HCT116 (cell line): ENCODE results near the gene CHMP4B. TPM values are rescaled to one million over a fixed set of nuclear protein-coding genes. Genes with fewer than 3 reads are reported as not detected.

Experiments used
- ATAC-seq: fragments of 200-7000 bp; cut with Tn5 transposase; 2 replicates; pipeline ENCODE4 v1.9.1; 2020; ENCODE audit warnings: mild to moderate bottlenecking, moderate library complexity
- BruUV-seq: library from RNA; stranded (reverse); fragments of 400-500 nt; replicated peaks from 2 replicates; lab custom pipeline; 2021; lab: Mats Ljungman, UMichigan
- CTCF ChIA-PET: fragments of 300-600 bp; sonication (Branson Sonifier 250); formaldehyde crosslinking; loops from one replicate; lab custom pipeline; 2021; ENCODE audit warnings: antibody characterized with exemption; lab: Charles Lee
- POLR2A ChIA-PET: fragments of 300-600, 350-600 bp; sonication (Branson Sonifier 250); formaldehyde crosslinking; loops from one replicate; lab custom pipeline; 2021; ENCODE audit warnings: antibody characterized with exemption; lab: Charles Lee
- RAD21 ChIA-PET, 2 experiments: fragments of 300-600 bp; sonication (Branson Sonifier 250); formaldehyde crosslinking; loops; one replicate each; lab custom pipeline; 2023; ENCODE audit warnings: low total read pairs in 2 of 2; ENCODE audit not compliant: uncharacterized antibody in 2 of 2, unreplicated experiment in 2 of 2, low non-redundant PET in 1 of 2; lab: Charles Lee
- DNase-seq: peaks from one replicate; pipeline ENCODE4 v3.0.0-alpha.2; 2010; ENCODE audit warnings: low read depth, low spot score
- H2AFZ ChIP-seq: fragments of 200-600 bp; shearing (Covaris generic), sonication (generic); 2 replicates; pipeline ENCODE4 v1.6.1; 2017; ENCODE audit warnings: low read depth, mixed run types, mixed read lengths, antibody characterized with exemption, low read length; ENCODE audit not compliant: poor library complexity, severe bottlenecking
- H3K27ac ChIP-seq: 2 replicates; pipeline ENCODE4 v1.5.1; 2012; ENCODE audit warnings: low read depth, low read length
- H3K27me3 ChIP-seq: fragments of 200-600 bp; sonication (generic); 2 replicates; pipeline ENCODE4 v1.6.1; 2016; ENCODE audit warnings: mixed run types, low read length, mixed read lengths; ENCODE audit not compliant: insufficient read depth
- H3K36me3 ChIP-seq, 2 experiments: fragments of 200-500 bp in 1 of 2; fragments of 200-600 bp in 1 of 2; sonication (Bioruptor generic) in 1 of 2; sonication (generic) in 1 of 2; 2 replicates each; pipeline versions ENCODE4 v1.5.1 to v1.6.1; 2014 to 2016; ENCODE audit warnings: low read length in 2 of 2, inconsistent platforms in 1 of 2, mixed read lengths in 1 of 2, mixed run types in 1 of 2; ENCODE audit not compliant: insufficient read depth in 2 of 2, control insufficient read depth in 1 of 2
- H3K4me1 ChIP-seq, 2 experiments: fragments of 200-600 bp in 1 of 2; sonication (generic) in 1 of 2; 2 replicates each; pipeline versions ENCODE4 v1.5.1 to v1.6.1; 2012 to 2017; ENCODE audit warnings: low read length in 2 of 2, inconsistent platforms in 1 of 2, mild to moderate bottlenecking in 1 of 2, mixed read lengths in 1 of 2, mixed run types in 1 of 2, moderate library complexity in 1 of 2; ENCODE audit not compliant: insufficient read depth in 2 of 2, control insufficient read depth in 1 of 2
- H3K4me2 ChIP-seq: fragments of 200-600 bp; sonication (generic); 2 replicates; pipeline ENCODE4 v1.6.1; 2017; ENCODE audit warnings: mixed run types, low read length, mixed read lengths
- H3K4me3 ChIP-seq, 2 experiments: fragments of 200-600 bp in 1 of 2; sonication (generic) in 1 of 2; replicated peaks in 1 of 2; 2 replicates each; pipeline ENCODE4 v1.5.1; 2011 to 2016; ENCODE audit warnings: low read length in 2 of 2, control low read depth in 1 of 2, low read depth in 1 of 2, mild to moderate bottlenecking in 1 of 2, mixed read lengths in 1 of 2, mixed run types in 1 of 2
- H3K79me2 ChIP-seq: fragments of 200-600 bp; sonication (generic); 2 replicates; pipeline ENCODE4 v1.6.1; 2017; ENCODE audit warnings: mild to moderate bottlenecking, mixed run types, low read length, moderate library complexity, mixed read lengths; ENCODE audit not compliant: insufficient read depth
- H3K9ac ChIP-seq: fragments of 200-600 bp; sonication (generic); 2 replicates; pipeline ENCODE4 v1.6.1; 2016; ENCODE audit warnings: low read length, mixed read lengths
- H3K9me2 ChIP-seq: fragments of 200-600 bp; sonication (generic), shearing (Covaris generic); 2 replicates; pipeline ENCODE4 v1.6.1; 2017; ENCODE audit warnings: mixed run types, mild to moderate bottlenecking, moderate library complexity; ENCODE audit not compliant: insufficient read depth
- H3K9me3 ChIP-seq, 2 experiments: fragments of 200-500 bp in 1 of 2; fragments of 200-600 bp in 1 of 2; sonication (Bioruptor generic) in 1 of 2; sonication (generic) in 1 of 2; 2 replicates each; pipeline ENCODE4 v1.6.1; 2014 to 2017; ENCODE audit warnings: low read length in 2 of 2, mixed read lengths in 2 of 2, inconsistent platforms in 1 of 2, low read depth in 1 of 2, mild to moderate bottlenecking in 1 of 2, mixed run types in 1 of 2, moderate library complexity in 1 of 2; ENCODE audit not compliant: control insufficient read depth in 1 of 2, insufficient read depth in 1 of 2
- H4K20me1 ChIP-seq: fragments of 200-600 bp; sonication (generic), shearing (Covaris generic); 2 replicates; pipeline ENCODE4 v1.6.1; 2017; ENCODE audit warnings: mixed run types, mild to moderate bottlenecking, moderate library complexity; ENCODE audit not compliant: insufficient read depth
- CBX3 ChIP-seq: IDR thresholded peaks from 2 replicates; pipeline ENCODE4 v1.6.1; 2012; ENCODE audit warnings: low read depth
- CEBPB ChIP-seq: IDR thresholded peaks from 2 replicates; pipeline ENCODE4 v1.6.1; 2012; ENCODE audit warnings: low read depth
- EGR1 ChIP-seq: IDR thresholded peaks from 2 replicates; pipeline ENCODE4 v1.6.1; 2012; ENCODE audit warnings: low read depth
- FOSL1 ChIP-seq: IDR thresholded peaks from 2 replicates; pipeline ENCODE4 v1.6.1; 2012; ENCODE audit warnings: low read depth
- JUND ChIP-seq: IDR thresholded peaks from 2 replicates; pipeline ENCODE4 v1.6.1; 2012
- POLR2AphosphoS5 ChIP-seq: IDR thresholded peaks from 2 replicates; pipeline ENCODE4 v1.6.1; 2011; ENCODE audit warnings: mild to moderate bottlenecking, low read depth, low read length, moderate library complexity
- SIN3A ChIP-seq: IDR thresholded peaks from 2 replicates; pipeline ENCODE4 v1.6.1; 2012; ENCODE audit warnings: low read depth
- YY1 ChIP-seq: IDR thresholded peaks from 2 replicates; pipeline ENCODE4 v1.6.1; 2011; ENCODE audit warnings: low read length, low read depth, moderate library complexity, mild to moderate bottlenecking; ENCODE audit not compliant: insufficient replicate concordance; ENCODE audit errors: extremely low read depth
- ZFX ChIP-seq: fragments of 450-650 bp; IDR thresholded peaks from 2 replicates; pipeline ENCODE4 v1.6.1; 2017
- ZNF274 ChIP-seq: fragments of 200-500 bp; sonication (Bioruptor generic); IDR thresholded peaks from 2 replicates; pipeline ENCODE4 v1.6.1; 2014; ENCODE audit warnings: mild to moderate bottlenecking, low read depth, low read length, inconsistent platforms
- intact Hi-C: fragments of 100-400 bp; cut with micrococcal nuclease; formaldehyde crosslinking; loops from 2 replicates; pipeline ENCODE4 v1.10.0; 2022
- total RNA-seq: library from RNA; stranded (reverse); gene quantifications from one replicate; pipeline ENCODE4 v1.2.1, GENCODE V29; 2021; ENCODE audit not compliant: unreplicated experiment
- TF ChIP-seq, protein P1 (sequence below), 3 experiments: fragments of 200-600 bp in 1 of 3; sonication (generic) in 1 of 3; IDR thresholded peaks in 2 of 3; conservative IDR thresholded peaks in 1 of 3; 2 replicates each; pipeline ENCODE4 v1.5.1; 2012 to 2017; ENCODE audit warnings: low read depth in 2 of 3, low read length in 2 of 3, antibody characterized with exemption in 1 of 3, borderline replicate concordance in 1 of 3, control low read depth in 1 of 3, mild to moderate bottlenecking in 1 of 3, mixed read lengths in 1 of 3, mixed run types in 1 of 3, moderate library complexity in 1 of 3; ENCODE audit not compliant: insufficient read depth in 1 of 3
- TF ChIP-seq, protein P2 (sequence below): IDR thresholded peaks from 2 replicates; pipeline ENCODE4 v1.6.1; 2012; ENCODE audit warnings: low read depth

CHMP4B gene
- total RNA-seq, 1 experiment from 2014 or later, result 56.9 TPM

DNA sequence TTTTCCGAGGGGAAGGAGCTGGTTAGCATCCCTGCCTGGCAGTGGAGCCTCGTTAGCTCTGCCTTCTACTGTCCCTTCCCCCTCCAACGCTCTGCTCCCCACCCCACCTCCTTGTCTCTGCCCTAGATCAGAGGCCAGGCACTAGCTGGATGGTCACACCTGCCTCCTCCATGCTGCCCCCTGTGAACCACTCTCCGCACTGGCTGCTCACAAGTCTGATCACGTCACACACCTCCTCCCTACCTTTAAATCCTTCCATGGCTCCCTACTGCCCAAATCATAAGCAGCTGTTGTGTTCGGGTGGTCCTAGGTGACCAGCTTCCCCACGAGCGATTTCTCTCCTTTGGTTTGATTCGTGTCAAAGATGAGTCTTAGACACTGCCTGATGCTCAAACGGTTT, 71.3 kb downstream of the CHMP4B start:
- no peak overlapping the region for H3K4me3 ChIP-seq
- ChIA-PET CTCF (interaction anchor here (1.2 kb wide), 1 partner anchor 16 kb away, joined by 4 read pairs; no protein-coding TSS in a partner anchor), POLR2A (no interaction called here), RAD21 (no interaction called here)
- H3K9me2 ChIP-seq, result no peaks in the 10 kb centered on the region
- H3K4me1 ChIP-seq, result no peaks in the 10 kb centered on the region
- peaks cover 9% of the 10 kb centered on the region in 2 experiments; a peak in 2 of 4 replicates for H3K9me3 ChIP-seq
- H2AFZ ChIP-seq, result no peak overlapping the region
- no peak for ATAC-seq
- no peak overlapping the region for H3K9ac ChIP-seq
- intact Hi-C loops, result no loop called here
- H4K20me1 ChIP-seq, result no peaks in the 10 kb centered on the region
- no peaks in the 10 kb centered on the region for H3K79me2 ChIP-seq
- no peak overlapping the region for H3K27ac ChIP-seq
- no peaks in the 10 kb centered on the region for H3K36me3 ChIP-seq
- BruUV-seq, result no TSS peak
- H3K27me3 ChIP-seq, result no peaks in the 10 kb centered on the region
- no peak for DNase-seq
- H3K4me2 ChIP-seq, result no peak overlapping the region
- TF ChIP-seq POLR2AphosphoS5 (no peak), SIN3A (no peak), ZFX (no peak), FOSL1 (no peak), ZNF274 (no peak), JUND (no peak), EGR1 (no peak), YY1 (no peak), CEBPB (no peak), CBX3 (no peak)
- TF ChIP-seq, protein P1, sequence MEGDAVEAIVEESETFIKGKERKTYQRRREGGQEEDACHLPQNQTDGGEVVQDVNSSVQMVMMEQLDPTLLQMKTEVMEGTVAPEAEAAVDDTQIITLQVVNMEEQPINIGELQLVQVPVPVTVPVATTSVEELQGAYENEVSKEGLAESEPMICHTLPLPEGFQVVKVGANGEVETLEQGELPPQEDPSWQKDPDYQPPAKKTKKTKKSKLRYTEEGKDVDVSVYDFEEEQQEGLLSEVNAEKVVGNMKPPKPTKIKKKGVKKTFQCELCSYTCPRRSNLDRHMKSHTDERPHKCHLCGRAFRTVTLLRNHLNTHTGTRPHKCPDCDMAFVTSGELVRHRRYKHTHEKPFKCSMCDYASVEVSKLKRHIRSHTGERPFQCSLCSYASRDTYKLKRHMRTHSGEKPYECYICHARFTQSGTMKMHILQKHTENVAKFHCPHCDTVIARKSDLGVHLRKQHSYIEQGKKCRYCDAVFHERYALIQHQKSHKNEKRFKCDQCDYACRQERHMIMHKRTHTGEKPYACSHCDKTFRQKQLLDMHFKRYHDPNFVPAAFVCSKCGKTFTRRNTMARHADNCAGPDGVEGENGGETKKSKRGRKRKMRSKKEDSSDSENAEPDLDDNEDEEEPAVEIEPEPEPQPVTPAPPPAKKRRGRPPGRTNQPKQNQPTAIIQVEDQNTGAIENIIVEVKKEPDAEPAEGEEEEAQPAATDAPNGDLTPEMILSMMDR (IDR thresholded peaks at IDR 0.05 in 2 of 3, conservative IDR thresholded peaks at IDR 0.05 in 1 of 3; ENCODE audit: borderline replicate concordance in 1 of 3, insufficient read depth in 1 of 3, low read depth in 2 of 3, low read length in 2 of 3), result no peak
- TF ChIP-seq, protein P2, sequence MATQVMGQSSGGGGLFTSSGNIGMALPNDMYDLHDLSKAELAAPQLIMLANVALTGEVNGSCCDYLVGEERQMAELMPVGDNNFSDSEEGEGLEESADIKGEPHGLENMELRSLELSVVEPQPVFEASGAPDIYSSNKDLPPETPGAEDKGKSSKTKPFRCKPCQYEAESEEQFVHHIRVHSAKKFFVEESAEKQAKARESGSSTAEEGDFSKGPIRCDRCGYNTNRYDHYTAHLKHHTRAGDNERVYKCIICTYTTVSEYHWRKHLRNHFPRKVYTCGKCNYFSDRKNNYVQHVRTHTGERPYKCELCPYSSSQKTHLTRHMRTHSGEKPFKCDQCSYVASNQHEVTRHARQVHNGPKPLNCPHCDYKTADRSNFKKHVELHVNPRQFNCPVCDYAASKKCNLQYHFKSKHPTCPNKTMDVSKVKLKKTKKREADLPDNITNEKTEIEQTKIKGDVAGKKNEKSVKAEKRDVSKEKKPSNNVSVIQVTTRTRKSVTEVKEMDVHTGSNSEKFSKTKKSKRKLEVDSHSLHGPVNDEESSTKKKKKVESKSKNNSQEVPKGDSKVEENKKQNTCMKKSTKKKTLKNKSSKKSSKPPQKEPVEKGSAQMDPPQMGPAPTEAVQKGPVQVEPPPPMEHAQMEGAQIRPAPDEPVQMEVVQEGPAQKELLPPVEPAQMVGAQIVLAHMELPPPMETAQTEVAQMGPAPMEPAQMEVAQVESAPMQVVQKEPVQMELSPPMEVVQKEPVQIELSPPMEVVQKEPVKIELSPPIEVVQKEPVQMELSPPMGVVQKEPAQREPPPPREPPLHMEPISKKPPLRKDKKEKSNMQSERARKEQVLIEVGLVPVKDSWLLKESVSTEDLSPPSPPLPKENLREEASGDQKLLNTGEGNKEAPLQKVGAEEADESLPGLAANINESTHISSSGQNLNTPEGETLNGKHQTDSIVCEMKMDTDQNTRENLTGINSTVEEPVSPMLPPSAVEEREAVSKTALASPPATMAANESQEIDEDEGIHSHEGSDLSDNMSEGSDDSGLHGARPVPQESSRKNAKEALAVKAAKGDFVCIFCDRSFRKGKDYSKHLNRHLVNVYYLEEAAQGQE, result no peak
- TF ChIP-seq, all 23 proteins: peak for 0
